Measurements from ENCODE around the gene AEBP1.
A peak's percentile ranks its signal among the peaks of the same experiment; 100 is the strongest.

The AEBP1 gene

DNA sequence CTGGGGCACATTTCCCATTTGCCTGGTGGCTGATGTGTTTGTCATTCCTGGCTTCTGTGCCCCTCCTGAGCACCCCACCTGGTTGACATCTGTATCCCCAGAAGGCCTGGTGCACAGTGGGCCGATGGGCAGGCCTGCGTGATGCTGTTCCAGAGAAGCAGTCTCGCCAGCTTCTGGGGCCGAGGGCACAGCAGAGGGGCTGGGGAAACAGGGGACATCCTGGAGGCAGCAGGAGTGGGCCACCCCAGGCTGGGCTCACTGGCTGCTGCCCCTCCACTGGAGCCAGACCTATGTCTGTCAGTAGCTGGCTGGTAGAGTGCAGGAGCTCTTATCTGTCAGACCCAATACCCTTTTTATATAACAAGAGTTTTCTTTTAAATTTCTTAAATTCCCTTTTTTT is 37.9 kb downstream of the AEBP1 start:
- no peak for DNase-seq (ENCODE audit: low spot score)

DNA sequence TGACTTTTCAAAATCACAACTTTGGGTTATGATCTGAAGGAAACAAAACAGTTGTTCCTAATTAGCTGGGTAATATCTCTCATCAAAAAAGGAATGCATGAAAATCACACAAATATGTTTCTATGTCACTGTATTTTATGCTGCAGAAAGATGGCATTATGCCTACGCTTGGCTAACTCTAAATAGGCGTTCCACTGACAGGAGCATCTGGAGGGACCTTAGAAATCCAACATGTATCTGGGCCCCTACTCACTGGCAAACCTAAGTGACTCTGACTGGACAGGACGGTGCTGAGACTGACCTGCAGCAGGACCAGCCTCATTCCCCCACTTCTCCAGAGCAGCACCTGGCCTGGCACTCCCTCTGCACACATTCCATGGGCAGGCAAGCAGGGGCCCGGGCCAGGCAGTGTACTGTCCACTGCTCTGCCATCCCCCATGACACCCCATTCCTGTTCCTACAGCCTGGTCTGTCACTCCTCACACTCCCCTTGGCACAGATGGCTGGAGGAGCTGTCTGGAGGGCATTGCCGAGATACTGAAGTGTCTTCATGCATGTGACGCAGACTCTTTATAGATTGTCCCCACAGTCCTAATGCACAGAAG is 39.6 kb downstream of the AEBP1 start:
- no peak for DNase-seq (ENCODE audit: low spot score)

DNA sequence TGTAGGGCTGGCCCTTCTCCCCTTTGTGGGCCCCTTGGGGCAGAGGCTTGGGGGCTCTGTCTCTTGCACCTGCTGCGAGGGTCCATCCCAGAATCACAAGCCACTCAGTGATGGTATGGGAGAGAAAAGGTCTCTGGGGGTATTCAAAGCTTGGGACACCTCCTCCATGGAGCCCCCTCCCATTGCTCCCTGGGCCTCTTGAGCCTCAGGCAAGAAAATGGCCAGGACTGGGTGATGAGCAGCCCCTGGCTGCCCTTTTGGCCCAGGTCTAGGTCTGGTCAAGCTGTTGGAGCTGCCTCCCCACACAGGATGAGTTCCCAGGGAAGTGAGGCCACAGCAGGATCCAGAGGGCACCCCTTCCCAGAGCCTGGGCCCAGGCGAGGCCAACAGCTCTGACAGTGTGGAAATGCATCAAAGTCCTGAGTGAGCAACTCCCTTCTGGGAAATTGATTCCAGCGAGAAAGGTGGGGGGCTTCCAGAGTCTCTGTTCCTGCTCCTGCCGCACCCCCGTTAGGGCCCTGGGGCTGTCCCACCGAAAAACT is 40.4 kb downstream of the AEBP1 start:
- DNase-seq (ENCODE audit: low spot score), result no peak

DNA sequence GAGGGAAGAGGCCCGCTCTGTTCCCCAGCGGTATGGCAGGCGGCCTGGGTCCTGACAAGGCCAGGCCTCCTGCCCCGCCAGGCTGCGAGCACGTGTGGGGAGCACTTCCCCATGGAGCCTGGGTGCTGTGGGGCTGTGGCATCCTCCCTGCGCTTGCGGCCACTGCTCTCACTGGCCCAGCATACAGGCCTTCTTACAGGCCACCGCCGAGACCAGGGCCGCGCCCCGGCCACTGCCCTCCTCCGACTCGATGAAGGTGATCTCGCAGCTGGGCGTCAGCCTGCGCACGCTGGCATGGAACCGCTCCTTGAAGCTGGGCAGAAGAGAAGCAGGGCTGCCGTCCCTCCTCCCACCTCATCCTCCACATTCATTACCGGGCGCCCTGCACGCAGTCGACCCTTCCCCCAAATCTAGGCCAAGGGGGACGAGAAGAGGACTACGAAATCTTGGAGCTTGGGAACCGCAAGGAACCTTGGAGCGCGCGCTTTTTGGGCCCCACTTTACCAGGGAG is 40.9 kb downstream of the AEBP1 start:
- no peak for DNase-seq (ENCODE audit: low spot score)

DNA sequence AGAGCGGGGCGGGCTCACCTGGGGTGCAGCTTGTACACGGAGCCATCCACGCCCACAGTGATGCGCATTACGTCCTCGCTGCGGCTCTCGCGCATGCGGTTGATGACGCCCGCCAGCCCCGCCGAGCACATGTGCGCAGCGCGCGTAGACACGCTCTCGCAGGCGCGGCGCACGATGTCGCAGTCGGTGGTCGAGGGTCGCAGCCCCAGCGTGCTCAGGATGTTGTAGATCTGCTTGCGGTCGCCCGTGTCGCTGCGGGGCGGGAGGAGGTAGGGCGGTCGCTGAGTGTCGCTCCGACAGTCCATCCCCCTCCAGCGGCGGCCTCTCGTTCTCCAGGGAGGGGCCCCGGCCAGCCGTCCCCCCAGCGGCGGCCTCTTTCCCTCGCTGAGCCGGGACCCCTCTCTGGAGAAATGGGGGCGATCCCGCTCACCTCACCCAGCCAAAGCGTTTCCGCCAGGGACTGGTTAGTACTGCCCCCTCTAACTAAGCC is 41.4 kb downstream of the AEBP1 start:
- no peak for DNase-seq (ENCODE audit: low spot score)

GRCh38 chr7:44145969-44146911 is 42.1 kb downstream of the AEBP1 start:
- DNase-seq (ENCODE audit: low spot score), result peak; percentile 23

DNA sequence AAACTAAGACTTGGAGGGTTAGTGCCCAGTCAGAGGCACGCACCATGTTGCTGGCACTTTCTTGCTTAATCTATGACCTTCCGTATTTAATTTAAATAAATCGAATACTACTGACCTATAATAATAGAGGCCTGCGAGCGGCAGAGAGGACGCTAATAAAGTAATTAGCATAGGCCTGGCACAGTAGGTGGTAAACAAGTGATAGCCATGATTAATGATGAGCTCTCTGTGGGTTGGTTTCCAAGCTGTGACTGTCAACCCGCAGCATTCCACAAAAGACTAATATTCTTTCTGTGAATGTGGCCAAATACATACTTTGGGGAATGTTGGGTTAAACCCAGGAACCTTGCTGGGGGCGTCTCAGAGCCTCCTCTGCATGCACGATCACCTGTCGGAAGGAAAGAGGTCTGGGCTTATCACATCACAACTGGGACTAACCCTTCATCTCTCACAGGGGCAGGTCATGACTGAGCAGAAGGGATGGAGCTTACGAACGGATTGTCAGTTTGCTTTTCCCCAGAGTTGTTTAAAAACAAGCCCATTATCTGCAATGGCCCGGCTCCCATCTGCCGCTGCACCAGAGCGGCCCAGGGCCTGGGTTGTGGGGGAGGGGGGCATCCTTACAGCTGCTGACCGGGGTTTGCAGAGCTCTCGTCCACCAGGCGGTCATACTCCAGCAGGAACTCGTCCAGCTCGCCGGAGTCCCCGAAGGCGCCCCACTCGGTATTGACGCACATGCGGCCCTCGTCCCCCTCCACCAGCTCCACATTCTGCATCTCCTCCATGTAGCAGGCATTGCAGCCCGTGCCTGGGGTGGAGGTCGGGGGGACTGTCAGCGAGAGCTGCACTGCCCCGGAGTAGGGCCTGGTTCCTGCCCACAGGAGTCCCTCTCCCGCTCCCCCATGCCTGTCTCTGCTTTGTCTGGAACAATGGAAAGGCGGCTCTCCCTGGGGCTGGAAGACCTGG is 43.2 kb downstream of the AEBP1 start:
- no peak for DNase-seq (ENCODE audit: low spot score)

- no peak for DNase-seq (ENCODE audit: low spot score)
Observed at GRCh38 chr7:44148166-44148565, 44.0 kb downstream of the AEBP1 start.

GRCh38 chr7:44148961-44149536 is 44.9 kb downstream of the AEBP1 start:
- DNase-seq (ENCODE audit: low spot score), result no peak

GRCh38 chr7:44149571-44150465 is 45.7 kb downstream of the AEBP1 start:
- DNase-seq (ENCODE audit: low spot score), result no peak

- DNase-seq (ENCODE audit: low spot score), result no peak
Observed at GRCh38 chr7:44150466-44150832, 46.3 kb downstream of the AEBP1 start.

GRCh38 chr7:44150966-44151941 is 47.1 kb downstream of the AEBP1 start:
- no peak for DNase-seq (ENCODE audit: low spot score)

GRCh38 chr7:44151956-44152355 is 47.8 kb downstream of the AEBP1 start:
- DNase-seq (ENCODE audit: low spot score), result no peak

DNA sequence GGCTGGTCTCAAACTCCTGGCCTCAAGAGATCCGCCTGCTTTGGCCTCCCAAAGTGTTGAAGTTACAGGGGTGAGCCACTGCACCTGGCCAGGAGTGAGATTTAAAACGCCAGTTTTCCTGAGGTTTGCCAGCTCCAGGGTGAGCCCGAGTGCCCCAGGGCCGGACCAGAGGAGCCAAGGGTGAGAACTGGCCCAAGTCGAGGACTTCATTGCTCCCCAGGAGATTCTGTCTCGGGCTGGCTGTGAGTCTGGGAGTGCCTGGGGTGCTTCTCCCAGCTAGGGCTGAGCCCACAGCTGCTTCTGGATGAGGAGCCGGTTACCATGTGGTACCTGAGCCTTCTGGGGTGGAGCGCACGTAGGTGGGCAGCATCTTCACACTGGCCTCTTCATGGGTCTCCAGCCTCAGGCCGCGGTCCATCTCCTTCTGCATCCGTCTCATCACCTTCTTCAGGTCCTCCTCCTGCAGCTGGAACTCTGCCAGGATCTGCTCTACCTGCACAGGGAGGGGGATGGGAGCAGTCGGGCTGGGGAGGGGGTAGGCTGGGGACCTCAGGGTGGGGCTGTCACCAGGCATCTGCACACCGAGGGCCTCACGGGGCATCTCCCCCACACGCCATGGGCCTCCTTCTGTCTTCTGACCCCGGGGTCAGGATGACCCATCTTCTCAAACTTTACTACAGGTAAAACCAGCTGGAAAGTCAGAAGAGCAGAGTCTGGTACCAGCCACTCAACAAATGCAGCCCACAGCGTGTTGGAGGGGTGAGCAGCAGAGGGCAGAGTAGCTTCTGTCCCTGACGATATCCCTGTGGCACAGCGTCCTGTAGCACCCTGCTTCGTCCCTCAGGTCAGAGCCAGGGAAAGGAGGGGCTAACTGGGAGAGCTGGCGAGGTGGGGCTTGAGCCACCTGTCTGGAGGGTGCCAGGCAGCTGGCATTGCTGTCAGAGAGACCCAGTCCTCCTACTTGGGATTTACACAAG is 49.1 kb downstream of the AEBP1 start:
- no peak for DNase-seq (ENCODE audit: low spot score)

DNA sequence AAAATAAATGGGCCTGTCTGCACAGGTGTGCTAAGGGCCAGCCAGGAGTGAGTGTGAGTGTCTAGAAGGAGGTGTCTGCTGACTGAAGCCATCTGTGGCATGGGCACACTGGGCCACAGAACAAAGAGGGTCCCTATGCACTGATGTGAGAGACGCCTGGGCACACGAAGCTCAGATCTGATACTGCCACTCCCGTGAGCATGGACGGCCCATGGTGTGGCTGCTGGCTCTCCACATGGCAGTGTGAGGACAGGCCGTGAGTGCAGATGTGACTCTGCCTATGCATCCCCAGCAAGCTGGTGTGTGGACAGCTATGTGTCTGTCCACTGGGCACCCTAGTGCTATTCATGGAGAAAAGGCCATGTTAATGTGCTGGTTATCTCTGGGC is 49.8 kb downstream of the AEBP1 start:
- DNase-seq (ENCODE audit: low spot score), result no peak

- no peak for DNase-seq (ENCODE audit: low spot score)
Observed at GRCh38 chr7:44154703-44155102, 50.6 kb downstream of the AEBP1 start.

GRCh38 chr7:44155191-44156185 is 51.3 kb downstream of the AEBP1 start:
- no peak for DNase-seq (ENCODE audit: low spot score)

All from pons (tissue), 1 donor.